Central memory CD8-positive, alpha-beta T cell (primary cell): ENCODE measurements around the gene MYO18B.

Experiments used
- ATAC-seq: fragments of 150-1000 bp; cut with Tn5 transposase; replicated peaks from 2 replicates; pipeline ENCODE4 v1.10.0; 2022; ENCODE audit warnings: mild to moderate bottlenecking, moderate FRiP score, moderate number of reproducible peaks; ENCODE audit not compliant: poor library complexity, severe bottlenecking; ENCODE audit errors: extremely low read depth
- DNase-seq, 2 donors: peaks; one replicate each; pipeline ENCODE4 v3.0.0; 2021; ENCODE audit warnings: low spot score in 2 of 2
- H3K27ac Mint-ChIP-seq: one replicate; pipeline ENCODE4 v1.8.0; 2022; ENCODE audit warnings: low read depth, mild to moderate bottlenecking, moderate library complexity, mixed read lengths
- H3K27me3 Mint-ChIP-seq: one replicate; pipeline ENCODE4 v1.8.0; 2022; ENCODE audit warnings: mixed read lengths
- H3K36me3 Mint-ChIP-seq: one replicate; pipeline ENCODE4 v1.8.0; 2022; ENCODE audit warnings: mild to moderate bottlenecking, moderate library complexity, mixed read lengths; ENCODE audit not compliant: insufficient read depth
- H3K4me1 Mint-ChIP-seq: one replicate; pipeline ENCODE4 v1.8.0; 2022; ENCODE audit warnings: mixed read lengths
- H3K4me3 Mint-ChIP-seq: one replicate; pipeline ENCODE4 v1.8.0; 2022; ENCODE audit warnings: mild to moderate bottlenecking, moderate library complexity, mixed read lengths
- H3K9me3 Mint-ChIP-seq: one replicate; pipeline ENCODE4 v1.8.0; 2022; ENCODE audit warnings: mixed read lengths

MYO18B gene, protein sequence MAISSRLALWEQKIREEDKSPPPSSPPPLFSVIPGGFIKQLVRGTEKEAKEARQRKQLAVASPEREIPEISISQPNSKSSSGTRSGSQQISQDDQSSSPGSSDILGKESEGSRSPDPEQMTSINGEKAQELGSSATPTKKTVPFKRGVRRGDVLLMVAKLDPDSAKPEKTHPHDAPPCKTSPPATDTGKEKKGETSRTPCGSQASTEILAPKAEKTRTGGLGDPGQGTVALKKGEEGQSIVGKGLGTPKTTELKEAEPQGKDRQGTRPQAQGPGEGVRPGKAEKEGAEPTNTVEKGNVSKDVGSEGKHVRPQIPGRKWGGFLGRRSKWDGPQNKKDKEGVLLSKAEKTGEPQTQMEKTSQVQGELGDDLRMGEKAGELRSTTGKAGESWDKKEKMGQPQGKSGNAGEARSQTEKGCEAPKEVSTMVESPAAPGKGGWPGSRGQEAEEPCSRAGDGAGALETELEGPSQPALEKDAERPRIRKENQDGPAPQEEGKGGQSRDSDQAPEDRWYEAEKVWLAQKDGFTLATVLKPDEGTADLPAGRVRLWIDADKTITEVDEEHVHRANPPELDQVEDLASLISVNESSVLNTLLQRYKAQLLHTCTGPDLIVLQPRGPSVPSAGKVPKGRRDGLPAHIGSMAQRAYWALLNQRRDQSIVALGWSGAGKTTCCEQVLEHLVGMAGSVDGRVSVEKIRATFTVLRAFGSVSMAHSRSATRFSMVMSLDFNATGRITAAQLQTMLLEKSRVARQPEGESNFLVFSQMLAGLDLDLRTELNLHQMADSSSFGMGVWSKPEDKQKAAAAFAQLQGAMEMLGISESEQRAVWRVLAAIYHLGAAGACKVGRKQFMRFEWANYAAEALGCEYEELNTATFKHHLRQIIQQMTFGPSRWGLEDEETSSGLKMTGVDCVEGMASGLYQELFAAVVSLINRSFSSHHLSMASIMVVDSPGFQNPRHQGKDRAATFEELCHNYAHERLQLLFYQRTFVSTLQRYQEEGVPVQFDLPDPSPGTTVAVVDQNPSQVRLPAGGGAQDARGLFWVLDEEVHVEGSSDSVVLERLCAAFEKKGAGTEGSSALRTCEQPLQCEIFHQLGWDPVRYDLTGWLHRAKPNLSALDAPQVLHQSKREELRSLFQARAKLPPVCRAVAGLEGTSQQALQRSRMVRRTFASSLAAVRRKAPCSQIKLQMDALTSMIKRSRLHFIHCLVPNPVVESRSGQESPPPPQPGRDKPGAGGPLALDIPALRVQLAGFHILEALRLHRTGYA (N-terminal part only)

GRCh38 chr22:25741692-25742626 lies at the start of gene MYO18B:
Gene MYO18B, plus strand, starts transcription at chr22:25742188. Its CDS starts 18,905 bp downstream, at chr22:25761093.
- DNase-seq, result no peak
- no peaks in the 10 kb centered on the region for H3K36me3 Mint-ChIP-seq
- H3K4me3 Mint-ChIP-seq, result no peak within 1 kb of the TSS
- no peak for ATAC-seq
- H3K9me3 Mint-ChIP-seq, result no peaks in the 10 kb centered on the region
- no peaks in the 10 kb centered on the region for H3K4me1 Mint-ChIP-seq
- H3K27me3 Mint-ChIP-seq, result peaks cover 21% of the 10 kb centered on the region
- H3K27ac Mint-ChIP-seq, result no peak within 1 kb of the TSS

- Mint-ChIP-seq H3K4me1 (no peaks in the 10 kb centered on the region), H3K27me3 (no peaks in the 10 kb centered on the region), H3K9me3 (no peaks in the 10 kb centered on the region), H3K36me3 (no peaks in the 10 kb centered on the region), H3K4me3 (no peak overlapping the region), H3K27ac (no peak overlapping the region)
- ATAC-seq, result no peak
- DNase-seq, result no peak
These were observed 49.4 kb upstream of the MYO18B start for GRCh38 chr22:25692397-25693267.

DNA sequence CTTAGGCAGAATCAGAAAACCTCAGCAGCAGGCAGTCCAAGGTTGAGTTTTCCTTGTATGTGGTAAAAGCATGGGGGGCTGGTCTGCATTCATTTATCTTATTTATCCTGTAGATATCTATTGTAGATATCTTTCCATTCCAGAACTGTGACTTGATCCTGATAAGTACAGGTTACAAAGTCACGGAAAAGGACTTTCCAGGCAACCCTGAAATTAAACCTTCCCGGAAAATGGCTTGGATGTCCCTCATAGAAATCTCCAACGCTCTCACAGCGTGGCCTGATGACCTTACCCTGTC lies 48.8 kb upstream of the MYO18B start:
- no peaks in the 10 kb centered on the region for H3K36me3 Mint-ChIP-seq
- DNase-seq, result no peak
- no peaks in the 10 kb centered on the region for H3K9me3 Mint-ChIP-seq
- no peaks in the 10 kb centered on the region for H3K27me3 Mint-ChIP-seq
- ATAC-seq, result no peak
- H3K27ac Mint-ChIP-seq, result no peak overlapping the region
- no peaks in the 10 kb centered on the region for H3K4me1 Mint-ChIP-seq
- H3K4me3 Mint-ChIP-seq, result no peak overlapping the region

GRCh38 chr22:25694196-25694907 lies 47.6 kb upstream of the MYO18B start:
- H3K9me3 Mint-ChIP-seq, result no peaks in the 10 kb centered on the region
- H3K36me3 Mint-ChIP-seq, result no peaks in the 10 kb centered on the region
- no peak for DNase-seq
- no peaks in the 10 kb centered on the region for H3K27me3 Mint-ChIP-seq
- no peak overlapping the region for H3K4me3 Mint-ChIP-seq
- no peak for ATAC-seq
- H3K27ac Mint-ChIP-seq, result no peak overlapping the region
- no peaks in the 10 kb centered on the region for H3K4me1 Mint-ChIP-seq

- Mint-ChIP-seq H3K9me3 (no peaks in the 10 kb centered on the region), H3K4me1 (no peaks in the 10 kb centered on the region), H3K4me3 (no peak overlapping the region), H3K27me3 (no peaks in the 10 kb centered on the region), H3K36me3 (no peaks in the 10 kb centered on the region), H3K27ac (no peak overlapping the region)
- ATAC-seq (no peak), DNase-seq (no peak)
These were observed 46.8 kb upstream of the MYO18B start for GRCh38 chr22:25695146-25695545.

DNA sequence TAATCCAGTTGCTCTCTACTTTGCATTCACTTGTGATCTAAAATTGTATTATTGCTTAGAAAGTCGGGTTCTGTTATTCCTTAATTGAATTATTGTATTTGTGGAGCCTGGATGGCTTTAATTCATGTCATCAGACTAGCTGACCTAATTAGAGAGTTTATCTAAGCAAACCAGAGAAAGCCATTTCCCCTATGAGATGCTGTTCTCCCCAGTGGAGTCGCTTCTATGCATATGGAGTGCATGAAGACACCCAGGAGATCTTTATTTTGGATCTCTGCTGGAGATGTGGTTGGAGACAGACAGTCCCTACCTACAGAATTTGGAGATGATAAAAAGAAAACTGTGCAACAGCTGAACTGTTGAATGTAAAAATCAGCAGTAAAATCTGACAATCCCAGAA lies 45.2 kb upstream of the MYO18B start:
- Mint-ChIP-seq H3K4me3 (no peak overlapping the region), H3K9me3 (no peaks in the 10 kb centered on the region), H3K36me3 (no peaks in the 10 kb centered on the region), H3K4me1 (no peaks in the 10 kb centered on the region), H3K27me3 (no peaks in the 10 kb centered on the region), H3K27ac (no peak overlapping the region)
- no peak for DNase-seq
- no peak for ATAC-seq

DNA sequence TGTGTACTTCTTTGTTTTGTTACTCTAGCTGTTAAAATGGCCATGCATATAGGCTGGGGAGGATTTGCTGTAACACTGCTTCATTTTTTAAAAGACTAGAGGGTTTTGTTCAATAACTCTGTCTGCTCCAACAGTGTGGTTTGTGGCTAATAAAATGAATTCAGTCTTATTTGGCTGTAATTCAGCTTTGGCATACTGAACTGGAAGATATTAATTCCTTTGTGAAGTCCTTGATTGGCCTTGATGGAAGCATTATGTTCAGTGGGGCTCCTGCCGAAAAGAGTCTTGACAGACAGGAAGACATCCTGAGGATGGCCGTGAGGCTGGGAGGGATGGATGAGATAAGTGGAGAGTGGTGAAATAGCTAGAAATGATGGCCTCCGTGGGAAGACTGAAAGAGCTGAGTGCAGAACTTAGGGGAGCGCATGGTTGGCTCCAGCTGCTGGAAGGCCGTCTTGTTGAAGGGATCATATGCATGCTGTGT lies 44.8 kb upstream of the MYO18B start:
- Mint-ChIP-seq H3K27ac (no peak overlapping the region), H3K36me3 (no peaks in the 10 kb centered on the region), H3K27me3 (no peaks in the 10 kb centered on the region), H3K4me3 (no peak overlapping the region), H3K9me3 (no peaks in the 10 kb centered on the region), H3K4me1 (no peaks in the 10 kb centered on the region)
- no peak for DNase-seq
- no peak for ATAC-seq

GRCh38 chr22:25697978-25698377 lies 44.0 kb upstream of the MYO18B start:
- ATAC-seq, result no peak
- no peaks in the 10 kb centered on the region for H3K9me3 Mint-ChIP-seq

DNA sequence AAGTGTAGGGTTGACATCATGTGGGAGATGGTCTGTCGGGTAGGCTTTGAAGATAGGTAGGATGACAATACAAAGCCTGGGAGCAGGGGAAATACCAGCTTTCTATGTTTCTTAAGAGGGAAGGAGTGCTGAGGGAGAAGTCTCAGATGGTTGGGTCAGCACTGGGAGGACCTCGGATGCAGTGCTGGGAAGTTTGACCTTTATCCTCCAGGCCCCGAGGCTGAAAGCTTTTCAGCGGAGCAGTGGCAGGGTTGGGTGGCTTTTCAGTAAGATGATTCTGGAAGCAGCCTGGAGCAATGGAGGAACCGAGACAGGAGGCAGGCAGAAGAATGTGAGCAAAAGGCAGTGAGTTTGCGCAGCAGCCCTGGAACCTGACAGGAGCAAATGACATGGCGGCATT lies 43.5 kb upstream of the MYO18B start:
- ATAC-seq, result no peak

More at GRCh38 chr22:25697978-25698377, 44.0 kb upstream of the MYO18B start:
- H3K27ac Mint-ChIP-seq, result no peak overlapping the region
- H3K4me1 Mint-ChIP-seq, result no peaks in the 10 kb centered on the region
- no peak overlapping the region for H3K4me3 Mint-ChIP-seq
- H3K27me3 Mint-ChIP-seq, result no peaks in the 10 kb centered on the region
- H3K36me3 Mint-ChIP-seq, result no peaks in the 10 kb centered on the region
- no peak for DNase-seq

GRCh38 chr22:25698978-25699377 lies 43.0 kb upstream of the MYO18B start:
- H3K4me3 Mint-ChIP-seq, result no peak overlapping the region

More for the DNA sequence above, 43.5 kb upstream of the MYO18B start:
- Mint-ChIP-seq H3K36me3 (peaks cover 2% of the 10 kb centered on the region), H3K4me3 (no peak overlapping the region), H3K9me3 (no peaks in the 10 kb centered on the region), H3K27me3 (no peaks in the 10 kb centered on the region), H3K4me1 (no peaks in the 10 kb centered on the region), H3K27ac (no peak overlapping the region)
- no peak for DNase-seq

More at GRCh38 chr22:25698978-25699377, 43.0 kb upstream of the MYO18B start:
- no peak for ATAC-seq
- Mint-ChIP-seq H3K4me1 (no peaks in the 10 kb centered on the region), H3K27me3 (no peaks in the 10 kb centered on the region), H3K9me3 (no peaks in the 10 kb centered on the region), H3K27ac (no peak overlapping the region), H3K36me3 (peaks cover 2% of the 10 kb centered on the region)
- no peak for DNase-seq
